Endothelial cell of umbilical vein (primary cell): ENCODE measurements around the gene ETFB. TPM values are rescaled to one million over a fixed set of nuclear protein-coding genes. Genes with fewer than 3 reads are reported as not detected.

Experiments used
- BruUV-seq: library from RNA; stranded (reverse); fragments of 400-500 nt; replicated peaks from 2 replicates; lab custom pipeline; 2021; lab: Mats Ljungman, UMichigan
- CTCF ChIA-PET: fragments of 300-600, 350-600 bp; sonication (Branson Sonifier 250); formaldehyde crosslinking; loops from one replicate; lab custom pipeline; 2021; ENCODE audit warnings: antibody characterized with exemption, inconsistent platforms; lab: Charles Lee
- POLR2A ChIA-PET: fragments of 300-600, 350-600 bp; sonication (Branson Sonifier 250); formaldehyde crosslinking; loops from one replicate; lab custom pipeline; 2021; ENCODE audit warnings: antibody characterized with exemption, inconsistent platforms; lab: Charles Lee
- DNase-seq: peaks from one replicate; pipeline ENCODE4 v3.0.0-alpha.2; 2011; ENCODE audit warnings: low read depth, low spot score
- FAIRE-seq: peaks from 2 replicates; lab custom pipeline; 2011; peaks lifted over from hg19 to GRCh38; lab: Jason Lieb, UNC
- H2AFZ ChIP-seq: 2 replicates; pipeline ENCODE4 v1.6.0; 2012; ENCODE audit warnings: low read depth, low read length, control low read depth, inconsistent platforms
- H3K27ac ChIP-seq: 2 replicates; pipeline ENCODE4 v1.5.1; 2011; ENCODE audit warnings: low read depth, mild to moderate bottlenecking, control low read depth, low read length, moderate library complexity; ENCODE audit not compliant: insufficient read depth
- H3K27me3 ChIP-seq, 2 experiments: 2 replicates each; pipeline versions ENCODE4 v1.6.0 to v1.6.1; 2011; ENCODE audit warnings: low read length in 2 of 2, mixed read lengths in 1 of 2; ENCODE audit not compliant: control insufficient read depth in 2 of 2, insufficient read depth in 2 of 2
- H3K36me3 ChIP-seq, 2 experiments: 2 replicates in 1 of 2; 3 replicates in 1 of 2; pipeline ENCODE4 v1.5.1; 2011; ENCODE audit warnings: low read length in 2 of 2, mild to moderate bottlenecking in 1 of 2, moderate library complexity in 1 of 2; ENCODE audit not compliant: control insufficient read depth in 2 of 2, insufficient read depth in 2 of 2; ENCODE audit errors: extremely low read depth in 1 of 2
- H3K4me1 ChIP-seq: 3 replicates; pipeline ENCODE4 v1.5.1; 2011; ENCODE audit warnings: mild to moderate bottlenecking, low read length; ENCODE audit not compliant: control insufficient read depth, insufficient read depth; ENCODE audit errors: extremely low read depth
- H3K4me2 ChIP-seq: 2 replicates; pipeline ENCODE4 v1.6.1; 2011; ENCODE audit warnings: low read length, control low read depth, mixed read lengths; ENCODE audit not compliant: insufficient read depth
- H3K4me3 ChIP-seq, 3 experiments: fragments of 200-600 bp in 1 of 3; sonication (generic), shearing (Covaris generic) in 1 of 3; replicated peaks in 1 of 3; 2 replicates each; pipeline ENCODE4 v1.5.1; 2011 to 2016; ENCODE audit warnings: control low read depth in 3 of 3, low read length in 3 of 3, mild to moderate bottlenecking in 2 of 3, inconsistent platforms in 1 of 3, low read depth in 1 of 3, moderate library complexity in 1 of 3; ENCODE audit not compliant: insufficient read depth in 1 of 3
- H3K79me2 ChIP-seq: 2 replicates; pipeline ENCODE4 v1.6.0; 2012; ENCODE audit warnings: low read length, inconsistent platforms; ENCODE audit not compliant: control insufficient read depth, insufficient read depth
- H3K9ac ChIP-seq: replicated peaks from 2 replicates; pipeline ENCODE3; 2011; ENCODE audit warnings: low read length, control low read depth; ENCODE audit not compliant: insufficient read depth; ENCODE audit errors: extremely low read depth
- H3K9me1 ChIP-seq: replicated peaks from 3 replicates; pipeline ENCODE4 v1.6.0; 2011; ENCODE audit warnings: mild to moderate bottlenecking, low read length; ENCODE audit not compliant: control insufficient read depth, insufficient read depth; ENCODE audit errors: extremely low read depth
- H3K9me3 ChIP-seq: replicated peaks from 2 replicates; pipeline ENCODE4 v1.5.1; 2012; ENCODE audit warnings: low read length, inconsistent platforms; ENCODE audit not compliant: control insufficient read depth, insufficient read depth
- H4K20me1 ChIP-seq: replicated peaks from 2 replicates; pipeline ENCODE3; 2011; ENCODE audit warnings: mild to moderate bottlenecking, low read length; ENCODE audit not compliant: control insufficient read depth, insufficient read depth; ENCODE audit errors: extremely low read depth
- CTCF ChIP-seq, 2 donors: IDR thresholded peaks; 1 replicate in 1 of 2; 2 replicates in 1 of 2; pipeline ENCODE4 v1.5.1; 2011; ENCODE audit warnings: low read length in 2 of 2, mild to moderate bottlenecking in 2 of 2, moderate library complexity in 2 of 2, control low read depth in 1 of 2, inconsistent platforms in 1 of 2, low read depth in 1 of 2; ENCODE audit not compliant: insufficient read depth in 1 of 2; ENCODE audit errors: extremely low read depth in 1 of 2
- EZH2 ChIP-seq: IDR thresholded peaks from 2 replicates; pipeline ENCODE4 v1.6.1; 2012; ENCODE audit warnings: borderline replicate concordance, low read depth, mild to moderate bottlenecking, moderate library complexity, low read length, inconsistent platforms; ENCODE audit not compliant: severe bottlenecking
- FOS ChIP-seq: IDR thresholded peaks from 2 replicates; pipeline ENCODE4 v1.6.1; 2011; ENCODE audit warnings: mild to moderate bottlenecking, low read length, moderate library complexity, borderline replicate concordance; ENCODE audit not compliant: insufficient read depth
- GATA2 ChIP-seq: IDR thresholded peaks from 2 replicates; pipeline ENCODE4 v1.7.0; 2011; ENCODE audit warnings: low read depth, mild to moderate bottlenecking, moderate library complexity, mixed read lengths, low read length; ENCODE audit not compliant: insufficient read length, insufficient read depth
- JUN ChIP-seq: IDR thresholded peaks from 2 replicates; pipeline ENCODE4 v1.6.1; 2011; ENCODE audit warnings: borderline replicate concordance, low read depth; ENCODE audit not compliant: insufficient read length, insufficient read depth
- MAX ChIP-seq: IDR thresholded peaks from 2 replicates; pipeline ENCODE4 v1.6.1; 2011; ENCODE audit not compliant: insufficient read depth, insufficient read length
- MYC ChIP-seq: IDR thresholded peaks from one replicate; pipeline ENCODE4 v1.6.1; 2011; ENCODE audit warnings: mild to moderate bottlenecking, low read depth, low read length
- POLR2A ChIP-seq: IDR thresholded peaks from 2 replicates; pipeline ENCODE4 v1.6.1; 2012; ENCODE audit warnings: low read depth, mild to moderate bottlenecking, control low read depth, low read length
- POLR2AphosphoS5 ChIP-seq: IDR thresholded peaks from 2 replicates; pipeline ENCODE4 v1.6.1; 2012; ENCODE audit warnings: low read depth, mild to moderate bottlenecking, control low read depth, low read length, moderate library complexity; ENCODE audit not compliant: insufficient read depth
- dilution Hi-C: fragments of 300-500 bp; cut with MboI; formaldehyde crosslinking; loops from one replicate; pipeline ENCODE4 v1.15.0; 2019; ENCODE audit warnings: low sequenced_read_pairs; ENCODE audit not compliant: extremely low pct_ligation_motif_present
- intact Hi-C: fragments of 100-400 bp; cut with micrococcal nuclease; formaldehyde crosslinking; loops from one replicate; pipeline ENCODE4 v1.10.0; 2022
- polyA plus RNA-seq, 4 experiments: library from polyadenylated mRNA; depleted of rRNA in 3 of 4; stranded (reverse) in 3 of 4; unstranded in 1 of 4; fragments of >200 nt; gene quantifications; 2 replicates each; pipeline versions ENCODE4 v1.2.1 to v1.2.3, GENCODE V29; 2011 to 2012; ENCODE audit warnings: missing spikeins in 1 of 4
- total RNA-seq: library from RNA; stranded (reverse); gene quantifications from 2 replicates; pipeline ENCODE4 v1.2.3, GENCODE V29; 2021

The ETFB gene
- total and polyA plus RNA-seq, 2 donors (not counting 3 experiments of a cell fraction or from before 2014, with no cell fraction given), result 54.1 to 99.2 TPM

- H3K27ac ChIP-seq, result no peak overlapping the region
- H3K9ac ChIP-seq, result no peak overlapping the region
- no peak overlapping the region for H3K4me2 ChIP-seq
- BruUV-seq, result no TSS peak
- TF ChIP-seq CTCF (IDR thresholded peaks at IDR 0.05; ENCODE audit: extremely low read depth in 1 of 2, insufficient read depth in 1 of 2, low read depth in 1 of 2, low read length in 2 of 2) (no peak), MAX (no peak), POLR2AphosphoS5 (no peak), GATA2 (no peak), FOS (no peak), POLR2A (no peak), JUN (no peak), MYC (no peak), EZH2 (no peak)
- FAIRE-seq (no peak), DNase-seq (no peak)
- peaks cover 6 to 7% of the 10 kb centered on the region in 2 experiments for H3K27me3 ChIP-seq
- H4K20me1 ChIP-seq, result no peaks in the 10 kb centered on the region
- no peak overlapping the region for H2AFZ ChIP-seq
- ChIA-PET CTCF (no interaction called here), POLR2A (no interaction called here)
- dilution Hi-C loops, result no loop called here
- no peaks in the 10 kb centered on the region for H3K36me3 ChIP-seq
- no peaks in the 10 kb centered on the region for H3K9me3 ChIP-seq
- no peaks in the 10 kb centered on the region for H3K9me1 ChIP-seq
- intact Hi-C loops, result loop anchor here (5.0 kb wide), 1 partner anchor 41 kb away; the partner anchor contains the start of genes CLDND2 and ETFB
- no peak overlapping the region for H3K4me3 ChIP-seq
- H3K79me2 ChIP-seq, result no peaks in the 10 kb centered on the region
- H3K4me1 ChIP-seq, result no peaks in the 10 kb centered on the region
Observed at GRCh38 chr19:51326216-51327065, 39.7 kb downstream of the ETFB start.
